Smooth muscle cell (in vitro differentiated cells): Measurements from ENCODE around the gene STMN3. TPM values are rescaled to one million over a fixed set of nuclear protein-coding genes. Genes with fewer than 3 reads are reported as not detected.

Source experiments
- DNase-seq: peaks from one replicate; lab custom pipeline; 2025; ENCODE audit not compliant: unreplicated experiment; lab: John Stamatoyannopoulos, UW
- H2AFZ ChIP-seq: fragments of 200-600 bp; sonication (generic); 2 replicates; pipeline ENCODE4 v1.6.0; 2016; ENCODE audit warnings: antibody characterized with exemption, low read depth, mild to moderate bottlenecking
- H3F3A ChIP-seq: fragments of 200-600 bp; sonication (generic); 2 replicates; pipeline ENCODE4 v1.6.0; 2017; ENCODE audit warnings: antibody characterized with exemption, low read depth
- H3K27ac ChIP-seq: fragments of 200-600 bp; sonication (generic); 2 replicates; pipeline ENCODE4 v1.5.1; 2016; ENCODE audit warnings: low read depth, mild to moderate bottlenecking
- H3K27me3 ChIP-seq: fragments of 200-600 bp; sonication (generic); 2 replicates; pipeline ENCODE4 v1.6.1; 2016; ENCODE audit warnings: low read depth, mild to moderate bottlenecking
- H3K36me3 ChIP-seq: fragments of 200-600 bp; sonication (generic); 2 replicates; pipeline ENCODE4 v1.5.1; 2016; ENCODE audit warnings: low read depth
- H3K4me1 ChIP-seq: fragments of 200-600 bp; sonication (generic); 2 replicates; pipeline ENCODE4 v1.5.1; 2016; ENCODE audit warnings: low read depth
- H3K4me2 ChIP-seq: fragments of 200-600 bp; sonication (generic); 2 replicates; pipeline ENCODE4 v1.6.0; 2016; ENCODE audit warnings: mild to moderate bottlenecking
- H3K4me3 ChIP-seq: fragments of 200-600 bp; sonication (generic); 2 replicates; pipeline ENCODE4 v1.5.1; 2016; ENCODE audit warnings: mild to moderate bottlenecking
- H3K79me2 ChIP-seq: fragments of 200-600 bp; sonication (generic); 2 replicates; pipeline ENCODE4 v1.6.0; 2016; ENCODE audit warnings: low read depth, mild to moderate bottlenecking
- H3K9ac ChIP-seq: fragments of 200-600 bp; sonication (generic); 2 replicates; pipeline ENCODE4 v1.6.0; 2016; ENCODE audit warnings: low read depth
- H3K9me3 ChIP-seq: fragments of 200-600 bp; sonication (generic); replicated peaks from 2 replicates; pipeline ENCODE4 v1.5.1; 2016; ENCODE audit warnings: low read depth
- H4K20me1 ChIP-seq: fragments of 200-600 bp; sonication (generic); 2 replicates; pipeline ENCODE4 v1.6.0; 2016; ENCODE audit warnings: low read depth
- CTCF ChIP-seq: fragments of 200-600 bp; sonication (generic); IDR thresholded peaks from 2 replicates; pipeline ENCODE4 v1.5.1; 2017; ENCODE audit warnings: borderline replicate concordance, mild to moderate bottlenecking, antibody characterized with exemption; ENCODE audit not compliant: insufficient read depth, poor library complexity, severe bottlenecking
- WGBS: methylation state at CpG from one replicate; pipeline ENCODE4 v1.1.7; 2016; ENCODE audit warnings: low lambda C conversion rate; 5-methylcytosine and 5-hydroxymethylcytosine counted together
- polyA plus RNA-seq: library from polyadenylated mRNA; unstranded; fragments of >200 nt; fragmentation: Nextera tagmentation; extraction: Ambion mirVana; gene quantifications from 2 replicates; pipeline ENCODE4 v1.2.1, GENCODE V29; 2016
- total RNA-seq: library from RNA; depleted of rRNA; stranded (reverse); fragments of >200 nt; gene quantifications from 2 replicates; pipeline ENCODE4 v1.2.3, GENCODE V29; 2014

The STMN3 gene
- total and polyA plus RNA-seq, 2 experiments from 2014 or later, result 4.8 to 10.8 TPM

DNA sequence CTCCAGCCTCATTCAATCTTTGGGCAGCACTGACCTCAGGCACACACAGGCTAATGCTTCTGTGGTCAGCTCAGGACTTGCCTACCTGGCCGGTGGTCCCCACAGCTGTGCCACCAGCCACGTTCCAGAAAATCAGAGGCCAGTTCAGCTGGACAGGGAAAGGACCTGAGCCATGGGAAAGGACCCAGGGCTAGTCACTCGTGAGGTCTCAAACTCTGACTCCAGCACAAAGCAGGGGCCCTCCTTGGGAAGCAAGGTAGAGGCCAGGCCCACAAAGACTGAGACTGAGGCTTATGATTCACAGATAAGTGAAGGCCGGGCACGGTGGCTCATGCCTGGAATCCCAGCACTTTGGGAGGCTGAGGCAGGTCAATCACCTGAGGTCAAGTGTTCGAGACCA, 56.8 kb downstream of the STMN3 start:
- Histone ChIP-seq H3K9ac (no peak overlapping the region), H3K36me3 (no peaks in the 10 kb centered on the region), H4K20me1 (no peaks in the 10 kb centered on the region), H3K4me2 (no peak overlapping the region), H3K79me2 (no peaks in the 10 kb centered on the region), H2AFZ (no peak overlapping the region), H3K27ac (no peak overlapping the region), H3F3A (no peaks in the 10 kb centered on the region), H3K27me3 (no peaks in the 10 kb centered on the region), H3K4me1 (no peaks in the 10 kb centered on the region), H3K4me3 (no peak overlapping the region), H3K9me3 (no peaks in the 10 kb centered on the region)
- WGBS, result 93% methylated on average over 6 of the region's 6 CpGs
- no peak for DNase-seq
- TF ChIP-seq CTCF, result no peak

DNA sequence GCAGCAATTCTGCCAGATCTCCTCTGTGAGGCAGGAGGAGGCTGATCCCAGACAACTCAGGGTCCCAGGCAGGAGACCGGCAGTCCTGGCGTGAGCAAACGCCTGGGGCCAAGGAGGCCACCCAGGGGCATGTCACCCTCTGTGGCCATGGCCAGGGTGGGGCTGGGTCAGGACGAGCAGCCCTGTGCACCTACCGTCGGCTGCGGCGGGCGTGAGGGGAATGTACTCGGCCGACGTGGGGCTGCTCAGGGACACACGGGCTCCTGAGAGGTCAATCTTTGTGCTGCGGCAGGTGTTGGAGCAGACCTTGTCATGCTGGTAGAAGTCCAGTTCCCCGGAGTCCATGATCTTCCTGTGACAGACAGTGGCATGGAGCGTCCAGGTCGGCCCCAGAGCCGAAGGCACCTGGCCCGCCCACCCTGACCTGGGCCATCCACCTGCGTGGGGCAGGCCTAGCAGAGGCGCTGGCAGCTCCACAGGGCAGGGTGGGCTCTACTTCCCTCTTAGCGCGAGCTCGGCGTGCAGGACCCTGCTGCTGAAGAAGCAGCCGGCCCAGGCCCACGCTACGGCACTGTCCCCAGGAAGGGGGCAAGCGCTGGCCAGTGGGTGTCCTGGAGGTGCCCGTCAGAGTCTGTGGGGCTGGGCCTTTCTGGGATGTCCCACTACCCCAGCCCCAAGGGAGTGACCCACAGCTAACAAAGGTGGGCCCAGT, 57.7 kb downstream of the STMN3 start:
- Histone ChIP-seq H3K36me3 (no peaks in the 10 kb centered on the region), H4K20me1 (no peaks in the 10 kb centered on the region), H3K4me3 (no peak overlapping the region), H3K9me3 (no peaks in the 10 kb centered on the region), H3K4me2 (no peak overlapping the region), H3K4me1 (no peaks in the 10 kb centered on the region), H3K27me3 (no peaks in the 10 kb centered on the region), H2AFZ (no peak overlapping the region), H3K79me2 (no peaks in the 10 kb centered on the region), H3K27ac (no peak overlapping the region), H3F3A (no peaks in the 10 kb centered on the region), H3K9ac (no peak overlapping the region)
- no peak for DNase-seq
- TF ChIP-seq CTCF, result no peak
- WGBS, result 94% methylated on average over 23 of the region's 30 CpGs

- Histone ChIP-seq H3K27ac (no peak overlapping the region), H3K9ac (no peak overlapping the region), H3K4me1 (no peaks in the 10 kb centered on the region), H3K4me3 (no peak overlapping the region), H3K9me3 (no peaks in the 10 kb centered on the region), H3F3A (no peaks in the 10 kb centered on the region), H4K20me1 (no peaks in the 10 kb centered on the region), H2AFZ (no peak overlapping the region), H3K27me3 (no peaks in the 10 kb centered on the region), H3K36me3 (no peaks in the 10 kb centered on the region), H3K4me2 (no peak overlapping the region), H3K79me2 (no peaks in the 10 kb centered on the region)
- no peak for DNase-seq
- WGBS, result 81% methylated on average over 10 of the region's 10 CpGs
- no peak for TF ChIP-seq CTCF
Measured at GRCh38 chr20:63594043-63594561, 59.1 kb downstream of the STMN3 start.

DNA sequence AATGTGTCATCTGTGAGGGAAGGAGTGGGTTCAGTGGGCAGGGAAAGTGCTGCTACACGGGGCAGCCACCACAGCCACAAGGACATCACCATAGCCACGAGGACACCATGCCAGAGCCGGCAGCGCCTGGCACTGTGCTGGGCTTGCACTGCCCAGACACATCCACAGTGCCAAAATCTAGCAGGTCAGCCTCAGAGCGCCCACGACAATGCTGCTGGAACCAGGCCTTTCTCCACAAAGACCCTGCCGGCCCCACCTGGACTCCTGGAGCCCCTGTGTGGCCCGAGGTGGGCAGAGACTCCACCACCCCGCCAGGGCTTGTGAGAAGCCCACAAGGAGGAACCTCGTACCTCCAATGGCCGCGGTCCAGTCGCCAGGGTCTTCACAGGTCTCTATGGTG, 60.6 kb downstream of the STMN3 start:
- Histone ChIP-seq H3K79me2 (no peaks in the 10 kb centered on the region), H2AFZ (no peak overlapping the region), H3K36me3 (no peaks in the 10 kb centered on the region), H3K9ac (no peak overlapping the region), H3K9me3 (no peaks in the 10 kb centered on the region), H3K27me3 (no peaks in the 10 kb centered on the region), H3K4me3 (no peak overlapping the region), H3K4me2 (no peak overlapping the region), H4K20me1 (no peaks in the 10 kb centered on the region), H3F3A (no peaks in the 10 kb centered on the region), H3K27ac (no peak overlapping the region), H3K4me1 (no peaks in the 10 kb centered on the region)
- TF ChIP-seq CTCF, result no peak
- DNase-seq, result no peak
- 96% methylated on average over 13 of the region's 13 CpGs for WGBS
